ENCODE results near the gene TMEM231.

DNA sequence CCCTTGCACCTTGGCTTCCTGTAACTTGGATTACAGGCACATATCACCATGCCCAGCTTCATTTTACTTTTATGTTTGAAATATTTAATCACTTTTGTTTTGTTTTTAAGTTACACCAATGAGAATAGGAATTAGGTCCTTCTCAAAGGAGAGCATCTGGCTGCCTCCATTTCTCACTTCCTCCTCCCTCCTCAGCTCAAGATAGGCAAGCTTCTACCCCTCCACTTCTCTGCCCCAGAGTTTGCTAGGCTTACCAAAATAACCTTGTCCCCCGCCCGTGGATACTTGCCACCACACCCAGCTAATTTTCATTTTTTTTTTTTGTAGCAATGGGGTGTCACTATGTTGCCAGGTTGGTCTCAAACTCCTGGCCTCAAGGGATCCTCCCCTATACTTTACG, 28.1 kb upstream of the TMEM231 start:
- TF ChIP-seq CTCF (IDR thresholded peaks at IDR 0.05) = no peak
- TF ChIP-seq POLR2A (IDR thresholded peaks at IDR 0.05) = no peak

Data from uterus (tissue), 2 donors.